H1 (cell line): ENCODE data around the gene MSI2. TPM values are rescaled to one million over a fixed set of nuclear protein-coding genes. Genes with fewer than 3 reads are reported as not detected.

Experiments used
- CTCF ChIA-PET: fragments of 300-600 bp; sonication (Branson Sonifier 250); formaldehyde crosslinking; loops from one replicate; lab custom pipeline; 2021; ENCODE audit not compliant: partially characterized antibody; lab: Charles Lee
- POLR2A ChIA-PET: fragments of 300-600 bp; sonication (Branson Sonifier 250); formaldehyde crosslinking; loops from one replicate; lab custom pipeline; 2021; ENCODE audit warnings: inconsistent platforms; ENCODE audit not compliant: partially characterized antibody; lab: Charles Lee
- DNase-seq, 2 experiments: peaks; one replicate each; pipeline versions ENCODE4 v3.0.0 to v3.0.0-alpha.2; 2010 to 2022; ENCODE audit warnings: low spot score in 2 of 2, low read depth in 1 of 2, mixed read lengths in 1 of 2
- FAIRE-seq: peaks from 2 replicates; lab custom pipeline; 2011; peaks lifted over from hg19 to GRCh38; lab: Jason Lieb, UNC
- H2AFZ ChIP-seq: 2 replicates; pipeline ENCODE4 v1.8.1; 2012; ENCODE audit warnings: low read length, inconsistent platforms
- H2AK5ac ChIP-seq: 2 replicates; pipeline ENCODE4 v1.6.1; 2013; ENCODE audit warnings: low read depth, low read length
- H2BK120ac ChIP-seq: replicated peaks from 2 replicates; pipeline ENCODE3; 2013; ENCODE audit warnings: low read depth, low read length, inconsistent platforms
- H2BK12ac ChIP-seq: 2 replicates; pipeline ENCODE4 v1.6.1; 2013; ENCODE audit warnings: low read depth, low read length
- H2BK15ac ChIP-seq: 2 replicates; pipeline ENCODE4 v1.6.1; 2013; ENCODE audit warnings: low read length
- H2BK20ac ChIP-seq: 2 replicates; pipeline ENCODE4 v1.6.1; 2013; ENCODE audit warnings: low read length
- H2BK5ac ChIP-seq: 2 replicates; pipeline ENCODE4 v1.6.1; 2013; ENCODE audit warnings: low read depth, low read length
- H3K14ac ChIP-seq: 2 replicates; pipeline ENCODE4 v1.6.1; 2013; ENCODE audit warnings: inconsistent platforms; ENCODE audit not compliant: insufficient read length
- H3K18ac ChIP-seq: 2 replicates; pipeline ENCODE4 v1.6.1; 2013; ENCODE audit warnings: low read length; ENCODE audit errors: extremely low read depth
- H3K23ac ChIP-seq: 2 replicates; pipeline ENCODE4 v1.6.1; 2013; ENCODE audit warnings: inconsistent platforms; ENCODE audit not compliant: insufficient read length
- H3K23me2 ChIP-seq: 2 replicates; pipeline ENCODE4 v1.6.1; 2013; ENCODE audit warnings: low read depth, low read length
- H3K27ac ChIP-seq: 2 replicates; pipeline ENCODE4 v1.6.1; 2011; ENCODE audit warnings: low read depth, low read length, inconsistent platforms
- H3K27me3 ChIP-seq, 4 experiments: replicated peaks in 1 of 4; 1 replicate in 1 of 4; 2 replicates in 3 of 4; pipeline versions ENCODE4 v1.6.1 to v1.8.1; 2011 to 2013; ENCODE audit warnings: low read length in 3 of 4, mild to moderate bottlenecking in 3 of 4, inconsistent platforms in 2 of 4, mixed read lengths in 2 of 4, moderate library complexity in 1 of 4; ENCODE audit not compliant: control insufficient read depth in 3 of 4, insufficient read depth in 3 of 4; ENCODE audit errors: extremely low read depth in 1 of 4
- H3K36me3 ChIP-seq, 4 experiments: 2 replicates each; pipeline versions ENCODE4 v1.6.1 to v1.8.1; 2011 to 2013; ENCODE audit warnings: mild to moderate bottlenecking in 4 of 4, low read length in 3 of 4, moderate library complexity in 2 of 4, control low read depth in 1 of 4, inconsistent platforms in 1 of 4; ENCODE audit not compliant: insufficient read depth in 4 of 4, control insufficient read depth in 2 of 4
- H3K4ac ChIP-seq: replicated peaks from 2 replicates; pipeline ENCODE3; 2013; ENCODE audit warnings: low read length, low read depth, mixed read lengths, inconsistent platforms; ENCODE audit not compliant: insufficient read length
- H3K4me1 ChIP-seq, 4 experiments: replicated peaks in 1 of 4; 1 replicate in 1 of 4; 2 replicates in 3 of 4; pipeline versions ENCODE4 v1.6.1 to v1.8.1; 2011 to 2013; ENCODE audit warnings: low read length in 3 of 4, inconsistent platforms in 2 of 4, mixed read lengths in 1 of 4; ENCODE audit not compliant: insufficient read depth in 4 of 4, control insufficient read depth in 3 of 4
- H3K4me2 ChIP-seq, 2 experiments: 2 replicates each; pipeline versions ENCODE4 v1.6.1 to v1.8.1; 2011 to 2013; ENCODE audit warnings: low read depth in 2 of 2, low read length in 2 of 2, control low read depth in 1 of 2, inconsistent platforms in 1 of 2, mild to moderate bottlenecking in 1 of 2; ENCODE audit not compliant: insufficient read depth in 1 of 2
- H3K4me3 ChIP-seq, 4 experiments: fragments of 200-600, 300-600 bp in 1 of 4; sonication (generic), shearing (Covaris generic), sonication (Bioruptor Twin) in 1 of 4; 2 replicates each; pipeline versions ENCODE4 v1.5.1 to v1.8.1; 2011 to 2016; ENCODE audit warnings: low read length in 4 of 4, low read depth in 3 of 4, control low read depth in 2 of 4, inconsistent platforms in 2 of 4, mild to moderate bottlenecking in 2 of 4, mixed read lengths in 1 of 4, moderate library complexity in 1 of 4; ENCODE audit not compliant: insufficient read depth in 2 of 4; ENCODE audit errors: extremely low read depth in 1 of 4
- H3K56ac ChIP-seq: replicated peaks from 2 replicates; pipeline ENCODE3; 2013; ENCODE audit warnings: low read depth, mild to moderate bottlenecking, mixed read lengths, low read length, inconsistent platforms; ENCODE audit not compliant: insufficient read length
- H3K79me1 ChIP-seq: 2 replicates; pipeline ENCODE4 v1.6.1; 2013; ENCODE audit warnings: low read depth, low read length, control low read depth
- H3K79me2 ChIP-seq, 2 experiments: 2 replicates each; pipeline versions ENCODE4 v1.6.1 to v1.8.1; 2012 to 2013; ENCODE audit warnings: low read length in 2 of 2, mild to moderate bottlenecking in 2 of 2, inconsistent platforms in 1 of 2; ENCODE audit not compliant: insufficient read depth in 2 of 2, control insufficient read depth in 1 of 2
- H3K9ac ChIP-seq, 4 experiments: replicated peaks in 1 of 4; 1 replicate in 1 of 4; 2 replicates in 3 of 4; pipeline versions ENCODE4 v1.6.1 to v1.8.1; 2011 to 2013; ENCODE audit warnings: low read depth in 3 of 4, low read length in 3 of 4, control low read depth in 2 of 4, mild to moderate bottlenecking in 2 of 4, moderate library complexity in 2 of 4, inconsistent platforms in 1 of 4; ENCODE audit errors: extremely low read depth in 1 of 4
- H3K9me3 ChIP-seq, 2 experiments: 2 replicates each; pipeline versions ENCODE4 v1.6.1 to v1.8.1; 2012 to 2013; ENCODE audit warnings: mild to moderate bottlenecking in 2 of 2, moderate library complexity in 2 of 2, control low read depth in 1 of 2, inconsistent platforms in 1 of 2, low read depth in 1 of 2, low read length in 1 of 2, mixed read lengths in 1 of 2; ENCODE audit not compliant: insufficient read depth in 2 of 2
- H4K20me1 ChIP-seq, 2 experiments: replicated peaks in 1 of 2; 2 replicates each; pipeline versions ENCODE3 to v1.8.1; 2011 to 2013; ENCODE audit warnings: inconsistent platforms in 2 of 2, low read length in 2 of 2, mild to moderate bottlenecking in 1 of 2; ENCODE audit not compliant: insufficient read depth in 2 of 2, control insufficient read depth in 1 of 2
- H4K5ac ChIP-seq: 2 replicates; pipeline ENCODE4 v1.6.1; 2013; ENCODE audit warnings: low read length, low read depth, mixed read lengths, inconsistent platforms; ENCODE audit not compliant: insufficient read length
- H4K8ac ChIP-seq: 2 replicates; pipeline ENCODE4 v1.8.0; 2013; ENCODE audit warnings: mild to moderate bottlenecking, moderate library complexity, low read length, inconsistent platforms; ENCODE audit not compliant: insufficient read depth; ENCODE audit errors: extremely low read depth
- H4K91ac ChIP-seq: replicated peaks from 2 replicates; pipeline ENCODE3; 2013; ENCODE audit warnings: low read length, mixed read lengths, inconsistent platforms; ENCODE audit not compliant: insufficient read length
- CHD2 ChIP-seq: IDR thresholded peaks from 2 replicates; pipeline ENCODE4 v1.6.1; 2012; ENCODE audit warnings: low read length, improper control_type of control experiment
- FOSL1 ChIP-seq: IDR thresholded peaks from 2 replicates; pipeline ENCODE4 v1.6.1; 2011; ENCODE audit warnings: mild to moderate bottlenecking, low read depth, low read length, moderate library complexity; ENCODE audit not compliant: insufficient read depth
- JUND ChIP-seq: IDR thresholded peaks from 2 replicates; pipeline ENCODE4 v1.6.1; 2011; ENCODE audit warnings: mild to moderate bottlenecking, improper control_type of control experiment, low read length
- KDM4A ChIP-seq: IDR thresholded peaks from one replicate; pipeline ENCODE4 v1.7.1; 2012; ENCODE audit warnings: low read depth, mild to moderate bottlenecking, moderate library complexity, low read length, inconsistent platforms; ENCODE audit not compliant: severe bottlenecking
- WGBS, 2 experiments: shearing (Covaris generic) in 1 of 2; methylation state at CpG; one replicate each; pipeline versions ENCODE4 v1.1.6 to v1.1.7; 2013 to 2015; ENCODE audit warnings: low lambda C conversion rate in 2 of 2, mixed read lengths in 2 of 2, inconsistent platforms in 1 of 2, low coverage in 1 of 2, missing lambda C conversion rate in 1 of 2; ENCODE audit not compliant: insufficient replicate concordance in 2 of 2, insufficient coverage in 1 of 2, insufficient read length in 1 of 2; ENCODE audit errors: extremely low coverage in 1 of 2, missing lambda C conversion rate in 1 of 2; 5-methylcytosine and 5-hydroxymethylcytosine counted together
- polyA plus RNA-seq, 7 experiments: library from polyadenylated mRNA; depleted of rRNA in 3 of 7; stranded (reverse) in 5 of 7; unstranded in 2 of 7; fragments of >200 nt in 5 of 7; fragments of 200-250 nt in 2 of 7; gene quantifications; 1 replicate in 5 of 7; 2 replicates in 1 of 7; 4 replicates in 1 of 7; pipeline versions ENCODE4 v1.2.1 to v1.2.3, GENCODE V29; 2011 to 2013; ENCODE audit warnings: missing spikeins in 2 of 7, mixed read lengths in 2 of 7
- total RNA-seq: library from RNA; stranded (reverse); fragmentation: NEBNext Ultra II Directional; extraction: Animal tissue kit (Norgen Biotek cat#: 25700); gene quantifications from 2 replicates; pipeline ENCODE4 v1.2.1, GENCODE V29; 2021

The MSI2 gene
- total and polyA plus RNA-seq, 2 of the 8 experiments (the other 6 are each of a cell fraction or from before 2014, with no cell fraction given), result 36.7 to 80.6 TPM

- H3K4me1 ChIP-seq, result peaks cover 2 to 19% (median 16%) of the 10 kb centered on the region in 4 experiments; a peak in 6 of 7 replicates
- no peak for FAIRE-seq
Measured at GRCh38 chr17:57366558-57367351, 110.4 kb downstream of the MSI2 start.

More at GRCh38 chr17:57366558-57367351, 110.4 kb downstream of the MSI2 start:
- Histone ChIP-seq H2BK20ac (no peak overlapping the region), H3K23ac (no peak overlapping the region), H2BK120ac (no peak overlapping the region), H4K91ac (no peak overlapping the region), H3K36me3 (no peaks in the 10 kb centered on the region), H3K27ac (no peak overlapping the region), H3K4me2 (no peak overlapping the region), H2AK5ac (no peak overlapping the region), H2AFZ (no peak overlapping the region), H2BK15ac (no peak overlapping the region), H3K79me1 (peaks cover 7% of the 10 kb centered on the region), H3K4ac (no peak overlapping the region), H3K79me2 (peaks cover 0 to 56% of the 10 kb centered on the region in 2 experiments; a peak in 3 of 4 replicates), H3K27me3 (no peaks in the 10 kb centered on the region), H3K56ac (no peak overlapping the region), H3K23me2 (no peaks in the 10 kb centered on the region), H3K18ac (no peak overlapping the region), H4K20me1 (peaks cover 2 to 14% of the 10 kb centered on the region in 2 experiments), H3K14ac (no peak overlapping the region), H3K9me3 (no peaks in the 10 kb centered on the region), H2BK12ac (no peak overlapping the region), H4K5ac (no peak overlapping the region), H2BK5ac (no peak overlapping the region), H3K9ac (no peak overlapping the region), H4K8ac (no peak overlapping the region), H3K4me3 (no peak overlapping the region)
- TF ChIP-seq CHD2 (no peak), FOSL1 (no peak), KDM4A (no peak), JUND (no peak)
- no peak for DNase-seq
- 81% methylated on average over 13 of the region's 13 CpGs; no CpG with 5 or more reads in 1 of the 2 experiments for WGBS, 2 experiments
- ChIA-PET CTCF (interaction anchor here (0.6 to 1.9 kb wide), 3 partner anchors 107 to 376 kb away, joined by 3 to 10 read pairs (median 4); no protein-coding TSS in a partner anchor), POLR2A (interaction anchor here (0.8 to 1.1 kb wide), 2 partner anchors 8 to 30 kb away, joined by 3 read pairs; no protein-coding TSS in a partner anchor)
